GM12878 (cell line): ENCODE measurements around the gene SMPX. TPM values are rescaled to one million over a fixed set of nuclear protein-coding genes. Genes with fewer than 3 reads are reported as not detected.

Experiments used
- ATAC-seq: fragments of 200-7000 bp; cut with Tn5 transposase; 3 replicates; pipeline ENCODE4 v1.9.1; 2020; ENCODE audit warnings: mild to moderate bottlenecking, moderate library complexity
- BruUV-seq: library from RNA; stranded (reverse); fragments of 400-500 nt; replicated peaks from 2 replicates; lab custom pipeline; 2021; lab: Mats Ljungman, UMichigan
- CTCF ChIA-PET: fragments of 300-600 bp; sonication (Branson Sonifier 250); formaldehyde crosslinking; extraction: SDS; loops from one replicate; lab custom pipeline; 2021; ENCODE audit warnings: inconsistent platforms; lab: Yijun Ruan, JAX
- POLR2A ChIA-PET: fragments of 350-600 bp; formaldehyde crosslinking; extraction: SDS; loops from one replicate; lab custom pipeline; 2021; ENCODE audit warnings: inconsistent platforms; lab: Charles Lee
- RAD21 ChIA-PET: fragments of 300-600 bp; sonication (Branson Sonifier 250); formaldehyde crosslinking; loops from one replicate; lab custom pipeline; 2023; ENCODE audit warnings: antibody characterized with exemption; ENCODE audit not compliant: unreplicated experiment; lab: Charles Lee
- SMC1A ChIA-PET: fragments of 300-600 bp; sonication (Branson Sonifier 250); formaldehyde crosslinking; loops from one replicate; lab custom pipeline; 2023; ENCODE audit not compliant: unreplicated experiment, uncharacterized antibody; lab: Charles Lee
- DNase-seq: peaks from one replicate; pipeline ENCODE4 v3.0.0-alpha.2; 2011; ENCODE audit warnings: low read depth, low spot score
- FAIRE-seq: peaks from 3 replicates; lab custom pipeline; 2011; peaks lifted over from hg19 to GRCh38; lab: Jason Lieb, UNC
- H2AFZ ChIP-seq: 2 replicates; pipeline ENCODE4 v1.6.0; 2011; ENCODE audit warnings: low read depth, low read length, control low read depth; ENCODE audit not compliant: control insufficient read depth
- H3K27ac ChIP-seq: 2 replicates; pipeline ENCODE4 v1.5.1; 2011; ENCODE audit warnings: control low read depth; ENCODE audit not compliant: control insufficient read depth, insufficient read depth
- H3K27me3 ChIP-seq, 2 experiments: replicated peaks in 1 of 2; 2 replicates each; pipeline versions ENCODE4 v1.6.0 to v1.6.1; 2011; ENCODE audit warnings: low read length in 1 of 2; ENCODE audit not compliant: control insufficient read depth in 2 of 2, insufficient read depth in 2 of 2
- H3K36me3 ChIP-seq, 2 experiments: 2 replicates each; pipeline ENCODE4 v1.5.1; 2011; ENCODE audit warnings: low read length in 1 of 2; ENCODE audit not compliant: control insufficient read depth in 2 of 2, insufficient read depth in 2 of 2
- H3K4me1 ChIP-seq: 2 replicates; pipeline ENCODE4 v1.6.1; 2011; ENCODE audit warnings: mild to moderate bottlenecking, low read length, moderate library complexity, mixed read lengths; ENCODE audit not compliant: control insufficient read depth, insufficient read depth
- H3K4me2 ChIP-seq: 2 replicates; pipeline ENCODE4 v1.6.0; 2011; ENCODE audit warnings: control low read depth; ENCODE audit not compliant: control insufficient read depth, insufficient read depth
- H3K4me3 ChIP-seq: fragments of 200-600 bp; sonication (generic); 2 replicates; pipeline ENCODE4 v1.5.1; 2016
- H3K79me2 ChIP-seq: 2 replicates; pipeline ENCODE4 v1.6.0; 2011; ENCODE audit warnings: low read length; ENCODE audit not compliant: control insufficient read depth, insufficient read depth
- H3K9ac ChIP-seq: 2 replicates; pipeline ENCODE4 v1.8.0; 2011; ENCODE audit warnings: low read length, control low read depth, mixed read lengths; ENCODE audit not compliant: control insufficient read depth, insufficient read depth
- H3K9me3 ChIP-seq: replicated peaks from 3 replicates; pipeline ENCODE4 v1.5.1; 2011; ENCODE audit warnings: mild to moderate bottlenecking, low read length; ENCODE audit not compliant: control insufficient read depth, insufficient read depth
- H4K20me1 ChIP-seq: 2 replicates; pipeline ENCODE4 v1.6.0; 2011; ENCODE audit not compliant: control insufficient read depth, insufficient read depth
- ATF7 ChIP-seq: fragments of 450-650 bp; IDR thresholded peaks from 2 replicates; pipeline ENCODE4 v1.6.1; 2016; ENCODE audit warnings: low read depth, mild to moderate bottlenecking
- CHD2 ChIP-seq: IDR thresholded peaks from 2 replicates; pipeline ENCODE4 v1.6.1; 2011; ENCODE audit warnings: low read depth, low read length, improper control_type of control experiment, borderline replicate concordance
- LARP7 ChIP-seq: fragments of 450-650 bp; IDR thresholded peaks from 2 replicates; pipeline ENCODE4 v1.6.1; 2017; ENCODE audit warnings: mild to moderate bottlenecking
- MEF2A ChIP-seq: IDR thresholded peaks from 2 replicates; pipeline ENCODE4 v1.6.1; 2011; ENCODE audit warnings: low read depth, mild to moderate bottlenecking, low read length, moderate library complexity; ENCODE audit not compliant: insufficient read depth
- MYB ChIP-seq: fragments of 150-350 bp; IDR thresholded peaks from 2 replicates; pipeline ENCODE4 v1.6.1; 2014; ENCODE audit warnings: mild to moderate bottlenecking, low read depth, low read length, borderline replicate concordance
- NRF1 ChIP-seq: conservative IDR thresholded peaks from 2 replicates; pipeline ENCODE4 v1.6.1; 2011; ENCODE audit warnings: mild to moderate bottlenecking, low read depth, low read length, improper control_type of control experiment
- RBBP5 ChIP-seq: fragments of 200-600 bp; sonication (generic); conservative IDR thresholded peaks from 2 replicates; pipeline ENCODE4 v1.6.1; 2016
- SUZ12 ChIP-seq: fragments of 200-600 bp; sonication (generic); IDR thresholded peaks from one replicate; pipeline ENCODE4 v1.6.1; 2018; ENCODE audit warnings: antibody characterized with exemption, mild to moderate bottlenecking; ENCODE audit not compliant: unreplicated experiment
- ZBED1 ChIP-seq: IDR thresholded peaks from 2 replicates; pipeline ENCODE4 v1.6.1; 2016; ENCODE audit warnings: borderline replicate concordance
- ZNF207 ChIP-seq: fragments of 450-650 bp; IDR thresholded peaks from 2 replicates; pipeline ENCODE4 v1.6.1; 2014; ENCODE audit warnings: antibody characterized with exemption, mild to moderate bottlenecking, borderline replicate concordance
- WGBS: methylation state at CpG from one replicate; pipeline ENCODE4 v1.1.6; 2016; ENCODE audit warnings: low lambda C conversion rate; ENCODE audit not compliant: insufficient replicate concordance, insufficient coverage; ENCODE audit errors: missing lambda C conversion rate; 5-methylcytosine and 5-hydroxymethylcytosine counted together
- in situ Hi-C: fragments of 300-500 bp; cut with MboI; formaldehyde crosslinking; loops from 9 replicates; pipeline ENCODE4 v1.14.3; 2018; ENCODE audit warnings: mixed read lengths
- intact Hi-C: fragments of 100-400 bp; cut with micrococcal nuclease; formaldehyde crosslinking; loops from one replicate; pipeline ENCODE4 v1.14.2; 2022; ENCODE audit not compliant: unreplicated experiment
- polyA plus RNA-seq, 11 experiments: library from polyadenylated mRNA; depleted of rRNA in 4 of 11; unstranded in 6 of 11; stranded (reverse) in 5 of 11; fragments of >200 nt; fragmentation: Nextera tagmentation in 4 of 11; fragmentation: Illumina TruSeq in 1 of 11; extraction: Ambion mirVana in 4 of 11; extraction: Trizol in 1 of 11; gene quantifications; 1 replicate in 1 of 11; 2 replicates in 10 of 11; pipeline versions ENCODE4 v1.2.1 to v1.2.3, GENCODE V29; 2011 to 2016; ENCODE audit warnings: inconsistent platforms in 2 of 11, missing spikeins in 2 of 11, low read depth in 1 of 11
- total RNA-seq, 4 experiments: library from RNA; depleted of rRNA in 3 of 4; stranded (reverse); fragments of >200 nt in 3 of 4; fragmentation: Illumina TruSeq in 1 of 4; extraction: Trizol in 1 of 4; gene quantifications; 2 replicates each; pipeline versions ENCODE4 v1.2.1 to v1.2.3, GENCODE V29; 2013 to 2021
- TF ChIP-seq, protein P1 (sequence below): IDR thresholded peaks from 2 replicates; pipeline ENCODE4 v1.6.1; 2011; ENCODE audit warnings: borderline replicate concordance, low read depth, mild to moderate bottlenecking, moderate library complexity, mixed read lengths, low read length; ENCODE audit not compliant: insufficient read depth; ENCODE audit errors: extremely low read length

The SMPX gene
- total and polyA plus RNA-seq, 10 of the 15 experiments (the other 5 are each of a cell fraction or from before 2014, with no cell fraction given) = 0.08 to 0.09 TPM; not detected in 8

GRCh38 chrX:21658152-21658737 lies 99.7 kb downstream of the SMPX start, which contains the start of gene KLHL34:
Gene KLHL34 (minus strand): TSS chrX:21658330. CDS start chrX:21657788, 542 bp downstream.
- no TSS peak for BruUV-seq
- TF ChIP-seq, protein P1, sequence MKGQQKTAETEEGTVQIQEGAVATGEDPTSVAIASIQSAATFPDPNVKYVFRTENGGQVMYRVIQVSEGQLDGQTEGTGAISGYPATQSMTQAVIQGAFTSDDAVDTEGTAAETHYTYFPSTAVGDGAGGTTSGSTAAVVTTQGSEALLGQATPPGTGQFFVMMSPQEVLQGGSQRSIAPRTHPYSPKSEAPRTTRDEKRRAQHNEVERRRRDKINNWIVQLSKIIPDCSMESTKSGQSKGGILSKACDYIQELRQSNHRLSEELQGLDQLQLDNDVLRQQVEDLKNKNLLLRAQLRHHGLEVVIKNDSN = no peak
- TF ChIP-seq MYB (no peak), SUZ12 (no peak), NRF1 (no peak), ZNF207 (no peak), LARP7 (no peak), ZBED1 (no peak), ATF7 (no peak), RBBP5 (no peak), MEF2A (no peak), CHD2 (no peak)
- CTCF ChIA-PET = no interaction called here

More at GRCh38 chrX:21658152-21658737, 99.7 kb downstream of the SMPX start, which contains the start of gene KLHL34:
- no peaks in the 10 kb centered on the region for H3K27me3 ChIP-seq
- no peaks in the 10 kb centered on the region for H3K4me1 ChIP-seq
- intact Hi-C loops (no loop called here), in situ Hi-C loops (no loop called here)
- ChIA-PET POLR2A (no interaction called here), SMC1A (no interaction called here), RAD21 (no interaction called here)
- H3K4me2 ChIP-seq = no peak within 1 kb of the TSS
- ATAC-seq (no peak), DNase-seq (no peak), FAIRE-seq (no peak)
- no peak within 1 kb of the TSS for H3K9ac ChIP-seq
- no peak within 1 kb of the TSS for H3K4me3 ChIP-seq
- H2AFZ ChIP-seq = no peak within 1 kb of the TSS
- no peaks in the 10 kb centered on the region for H3K36me3 ChIP-seq
- 73% methylated on average over 21 of the region's 60 CpGs for WGBS
- no peaks in the 10 kb centered on the region for H4K20me1 ChIP-seq
- H3K27ac ChIP-seq = no peak within 1 kb of the TSS
- no peaks in the 10 kb centered on the region; the same call in 2 of the 3 replicates for H3K9me3 ChIP-seq
- no peaks in the 10 kb centered on the region for H3K79me2 ChIP-seq
